SH-SY5Y (cell line): Measurements from ENCODE around the gene NLRP5.

Experiments used
- GATA2 ChIP-seq: IDR thresholded peaks from 2 replicates; pipeline ENCODE4 v1.6.1; 2011; ENCODE audit warnings: mild to moderate bottlenecking, low read depth, low read length
- GATA3 ChIP-seq: IDR thresholded peaks from 2 replicates; pipeline ENCODE4 v1.6.1; 2011; ENCODE audit warnings: low read depth, mild to moderate bottlenecking, low read length, moderate library complexity

The NLRP5 gene

GRCh38 chr19:56053596-56053995, 67.0 kb downstream of the NLRP5 start:
- TF ChIP-seq GATA2 (no peak), GATA3 (no peak)

- TF ChIP-seq GATA3 = no peak
- TF ChIP-seq GATA2 = no peak
Measured at GRCh38 chr19:56066152-56067023, 79.8 kb downstream of the NLRP5 start.

- TF ChIP-seq GATA2 (no peak), GATA3 (no peak)
Measured at GRCh38 chr19:56069642-56070041, 83.1 kb downstream of the NLRP5 start.

- no peak for TF ChIP-seq GATA2
- no peak for TF ChIP-seq GATA3
Measured at GRCh38 chr19:56071151-56071550, 84.6 kb downstream of the NLRP5 start.

- TF ChIP-seq GATA2 (no peak), GATA3 (no peak)
Measured at GRCh38 chr19:56076498-56076897, 89.9 kb downstream of the NLRP5 start.

GRCh38 chr19:56079609-56080008, 93.0 kb downstream of the NLRP5 start:
- TF ChIP-seq GATA3 (no peak), GATA2 (no peak)

- TF ChIP-seq GATA2 (no peak), GATA3 (no peak)
Measured at GRCh38 chr19:56080669-56081401, 94.3 kb downstream of the NLRP5 start.

- no peak for TF ChIP-seq GATA2
- TF ChIP-seq GATA3 = no peak
Measured at GRCh38 chr19:56083668-56084067, 97.1 kb downstream of the NLRP5 start.

- no peak for TF ChIP-seq GATA2
- no peak for TF ChIP-seq GATA3
Measured at GRCh38 chr19:56084835-56085536, 98.4 kb downstream of the NLRP5 start.

GRCh38 chr19:56085571-56086275, 99.1 kb downstream of the NLRP5 start:
- TF ChIP-seq GATA3 = no peak

- TF ChIP-seq GATA2 (no peak), GATA3 (no peak)
Measured at GRCh38 chr19:56086671-56087430, 100.3 kb downstream of the NLRP5 start.

- TF ChIP-seq GATA3 = no peak
- no peak for TF ChIP-seq GATA2
Measured at GRCh38 chr19:56087647-56088496, 101.3 kb downstream of the NLRP5 start.
